Fibroblast of mammary gland (primary cell): ENCODE data around the gene CLRN3.
A peak's percentile ranks its signal among the peaks of the same experiment; 100 is the strongest.

Experiments
- DNase-seq: peaks from one replicate; pipeline ENCODE4 v3.0.0-alpha.2; 2010; ENCODE audit warnings: low read depth
- H3K4me3 ChIP-seq: 2 replicates; pipeline ENCODE4 v1.5.1; 2011; ENCODE audit warnings: low read depth, mild to moderate bottlenecking, low read length, moderate library complexity; ENCODE audit not compliant: control insufficient read depth
- CTCF ChIP-seq: conservative IDR thresholded peaks from 2 replicates; pipeline ENCODE4 v1.5.1; 2011; ENCODE audit warnings: low read depth, low read length, inconsistent platforms; ENCODE audit not compliant: control insufficient read depth, insufficient read depth

The CLRN3 gene

GRCh38 chr10:127899766-127900387 is 7.1 kb upstream of the CLRN3 start:
- no peak overlapping the region for H3K4me3 ChIP-seq
- DNase-seq: peak; percentile 41

GRCh38 chr10:127897177-127897576 is 4.4 kb upstream of the CLRN3 start:
- TF ChIP-seq CTCF: no peak
- no peak for DNase-seq

More at GRCh38 chr10:127899766-127900387, 7.1 kb upstream of the CLRN3 start:
- no peak for TF ChIP-seq CTCF

GRCh38 chr10:127896590-127896989 is 3.8 kb upstream of the CLRN3 start:
- no peak for DNase-seq
- no peak for TF ChIP-seq CTCF
- H3K4me3 ChIP-seq: no peak overlapping the region

More at GRCh38 chr10:127897177-127897576, 4.4 kb upstream of the CLRN3 start:
- H3K4me3 ChIP-seq: no peak overlapping the region

GRCh38 chr10:127894146-127894545 is 1.4 kb upstream of the CLRN3 start:
- TF ChIP-seq CTCF: no peak
- no peak overlapping the region for H3K4me3 ChIP-seq
- DNase-seq: no peak

- no peak overlapping the region for H3K4me3 ChIP-seq
- DNase-seq: no peak
- TF ChIP-seq CTCF: no peak
These were observed 1.9 kb downstream of the CLRN3 start for GRCh38 chr10:127890832-127891334.

- H3K4me3 ChIP-seq: no peak overlapping the region
- no peak for DNase-seq
These were observed 2.5 kb downstream of the CLRN3 start for GRCh38 chr10:127890216-127890615.

More at GRCh38 chr10:127890216-127890615, 2.5 kb downstream of the CLRN3 start:
- TF ChIP-seq CTCF: no peak
